GM21786 (cell line): ENCODE results near the gene IL31RA.
"Not testable (repeated sequence)": the region's sequence is repeated elsewhere in the genome, so short reads cannot be mapped to it uniquely, and the experiment has no call there.

Source experiments
- ATAC-seq: cut with Tn5 transposase; IDR thresholded peaks from one replicate; pipeline ENCODE4 v1.9.1; 2021; ENCODE audit not compliant: unreplicated experiment

Gene IL31RA

DNA sequence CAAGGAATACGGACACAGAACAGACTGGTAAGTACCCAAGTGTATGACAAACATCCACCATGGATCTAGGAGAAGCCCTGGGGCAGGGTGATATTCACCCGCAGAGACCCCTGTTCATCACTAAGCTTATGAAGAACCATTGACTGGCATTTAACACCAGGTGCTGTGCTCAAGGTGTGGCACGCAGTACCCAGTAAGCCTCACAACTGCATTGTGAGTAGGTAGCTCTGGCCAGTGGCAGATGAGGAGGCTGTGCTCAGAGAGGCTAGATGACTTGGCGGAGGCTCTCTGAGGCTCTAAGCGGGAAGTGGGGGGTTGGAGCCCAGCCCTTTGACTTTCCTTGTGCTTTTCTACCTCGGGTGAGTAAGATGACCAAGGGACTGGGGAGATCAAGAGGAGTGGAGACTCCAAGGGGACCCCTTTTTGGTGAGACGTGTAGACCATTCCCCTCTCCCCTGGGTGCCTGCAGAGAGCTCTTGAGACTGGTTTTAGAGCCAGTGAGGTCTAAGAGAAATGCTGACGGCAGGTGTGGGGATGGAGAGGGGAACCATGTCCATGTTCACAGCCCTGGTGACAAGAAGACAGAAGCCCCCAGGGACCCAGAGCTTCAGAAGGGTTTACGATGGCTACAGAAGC lies 72.8 kb downstream of the IL31RA start:
- ATAC-seq: no peak

DNA sequence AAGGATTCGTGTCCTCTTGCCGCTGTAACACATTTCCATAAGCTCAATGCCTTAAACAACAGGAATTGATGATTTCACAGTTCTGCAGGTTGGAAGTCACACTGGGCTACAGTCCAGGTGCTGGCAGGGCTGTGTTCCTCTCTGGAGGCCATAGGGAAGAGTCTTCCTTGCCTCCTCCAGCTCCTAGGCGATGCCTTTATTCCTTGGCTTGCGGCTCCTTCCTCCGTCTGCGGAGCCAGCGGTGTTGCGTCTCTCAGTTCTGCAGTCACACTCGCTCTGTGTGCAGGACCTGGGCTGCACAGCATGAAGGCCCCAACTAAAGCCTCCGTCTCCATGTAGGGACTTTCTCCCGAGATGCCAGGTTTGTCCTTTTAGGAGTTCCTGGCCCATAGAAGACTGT lies 73.6 kb downstream of the IL31RA start:
- ATAC-seq: no peak

DNA sequence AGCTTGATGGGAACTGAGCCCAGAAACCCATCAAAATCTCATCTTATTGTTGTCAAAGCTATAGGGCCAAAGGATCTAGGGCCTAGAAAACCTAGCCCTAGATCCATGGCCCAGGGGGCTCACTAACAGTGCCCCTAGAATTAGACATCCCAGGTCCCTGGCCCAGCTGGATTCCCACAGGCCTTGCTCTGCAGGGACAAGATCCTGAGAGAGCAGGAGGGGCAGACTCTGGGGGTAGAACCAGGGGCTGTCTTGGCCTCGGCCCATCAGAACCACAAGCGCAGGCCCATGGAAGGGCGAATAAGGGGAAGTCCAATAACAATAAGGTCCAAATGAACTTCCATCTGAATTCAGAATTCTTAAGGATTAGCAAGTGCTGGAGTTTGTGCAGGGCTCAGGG lies 74.0 kb downstream of the IL31RA start:
- no peak for ATAC-seq

DNA sequence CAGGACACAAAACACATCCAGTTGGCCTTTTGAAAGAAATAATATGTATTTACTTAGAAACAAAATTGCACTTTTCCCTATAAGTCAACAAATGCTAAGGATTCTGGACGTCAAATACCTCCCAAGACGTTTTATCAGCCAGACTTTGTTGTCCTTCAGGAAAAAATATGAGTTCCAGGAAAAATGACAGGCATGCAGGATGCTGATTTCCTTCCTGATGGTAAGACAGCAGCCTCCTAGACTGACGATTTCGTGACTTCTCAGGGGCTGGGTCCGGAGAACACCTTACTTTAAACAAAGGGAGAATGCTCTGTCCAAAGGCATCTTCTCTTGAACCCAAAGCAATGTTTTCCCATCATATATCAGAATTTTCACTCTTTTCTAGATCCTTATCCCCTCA lies 74.6 kb downstream of the IL31RA start:
- ATAC-seq: no peak

DNA sequence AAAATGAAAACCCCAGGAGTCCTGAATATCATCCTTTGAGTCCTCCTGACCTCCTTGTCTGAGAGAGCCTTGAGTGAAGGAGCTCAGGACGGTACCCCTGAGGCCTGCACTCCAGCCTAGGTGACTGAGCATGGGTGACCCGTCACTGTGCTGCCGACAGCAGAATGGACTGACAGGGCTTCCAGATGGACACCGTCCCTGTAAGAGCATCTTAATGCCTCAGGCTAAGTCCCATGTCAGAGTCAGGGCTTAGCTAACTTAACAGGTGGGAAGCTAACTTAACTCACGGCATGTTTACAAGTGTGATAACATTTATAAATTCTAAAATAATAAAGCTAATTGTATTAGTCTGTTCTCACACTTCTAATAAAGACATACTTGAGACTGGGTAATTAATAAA lies 75.3 kb downstream of the IL31RA start:
- no peak for ATAC-seq

DNA sequence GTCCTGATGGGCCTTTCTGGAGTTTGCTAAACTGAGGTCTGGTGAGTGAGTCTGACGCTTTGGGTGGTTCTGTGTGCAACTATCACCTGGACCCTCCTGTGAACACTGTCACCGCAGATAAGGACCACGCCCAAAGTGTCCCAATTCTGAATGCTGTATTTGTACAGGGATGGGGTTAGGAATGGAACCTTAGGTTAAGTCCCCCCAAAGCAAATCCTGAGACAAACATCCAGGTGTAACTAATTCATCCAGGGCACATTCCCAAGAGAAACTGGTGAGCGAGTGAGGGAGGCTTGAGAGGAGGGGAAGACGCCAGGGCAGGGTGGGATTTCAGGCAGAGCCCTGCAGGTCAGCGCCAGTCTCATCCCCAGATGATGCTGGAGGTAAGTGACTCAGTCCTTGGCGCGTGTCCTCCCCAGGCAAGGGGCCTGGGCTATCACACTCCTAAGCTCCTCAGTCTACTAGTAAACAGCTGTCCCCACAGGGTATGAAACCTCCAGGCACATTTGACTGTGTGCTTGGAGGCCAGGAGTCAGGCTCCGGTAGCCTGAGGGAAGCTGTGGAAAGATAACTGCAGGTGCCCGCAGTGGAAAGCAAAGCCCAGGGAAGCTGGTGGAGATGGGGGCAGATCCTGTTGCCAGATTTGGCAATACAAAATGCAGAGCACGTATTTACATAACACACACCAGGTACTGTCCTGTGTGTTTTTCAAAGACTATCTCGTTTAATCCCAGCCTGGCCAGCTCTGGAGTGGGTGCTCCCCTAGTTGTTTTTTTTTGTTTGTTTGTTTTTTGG lies 76.9 kb downstream of the IL31RA start:
- ATAC-seq: no peak

DNA sequence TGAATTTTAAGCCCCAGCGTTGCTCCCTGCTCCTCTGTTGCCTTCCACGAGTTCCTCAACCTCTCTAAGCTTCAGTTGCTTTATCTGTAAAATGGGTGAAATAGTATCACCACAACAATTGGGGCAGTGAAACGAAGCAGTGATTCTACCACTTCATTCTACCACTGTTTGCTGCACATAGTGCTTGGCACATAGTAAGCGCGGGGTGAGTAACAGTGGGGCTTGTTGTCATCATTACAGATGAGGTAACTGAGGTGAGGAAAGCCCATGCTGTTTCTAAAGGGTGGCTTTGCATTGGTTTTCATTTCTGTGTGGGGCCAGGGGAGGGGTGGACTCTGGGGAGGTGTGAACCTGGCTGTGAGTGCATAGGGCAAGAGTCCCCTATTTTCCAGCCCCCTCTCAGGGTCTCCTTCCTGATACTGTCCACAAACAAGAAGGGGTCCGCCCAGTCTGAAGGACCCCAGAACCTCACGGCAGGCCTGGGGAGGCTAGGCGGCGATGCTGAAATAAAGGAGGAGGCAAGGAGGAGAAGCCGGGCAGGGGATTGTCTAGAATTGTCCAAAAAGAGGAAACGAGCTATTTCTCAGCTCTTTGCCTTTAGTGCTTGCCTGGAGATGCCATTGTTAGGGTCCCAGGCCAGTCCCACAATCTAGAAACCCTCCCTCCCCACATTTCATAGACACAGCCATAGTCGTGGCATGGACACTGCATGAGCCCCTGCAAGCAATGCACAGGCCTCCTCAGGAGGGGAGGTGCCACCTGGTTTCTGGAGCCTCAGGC lies 78.1 kb downstream of the IL31RA start:
- no peak for ATAC-seq

DNA sequence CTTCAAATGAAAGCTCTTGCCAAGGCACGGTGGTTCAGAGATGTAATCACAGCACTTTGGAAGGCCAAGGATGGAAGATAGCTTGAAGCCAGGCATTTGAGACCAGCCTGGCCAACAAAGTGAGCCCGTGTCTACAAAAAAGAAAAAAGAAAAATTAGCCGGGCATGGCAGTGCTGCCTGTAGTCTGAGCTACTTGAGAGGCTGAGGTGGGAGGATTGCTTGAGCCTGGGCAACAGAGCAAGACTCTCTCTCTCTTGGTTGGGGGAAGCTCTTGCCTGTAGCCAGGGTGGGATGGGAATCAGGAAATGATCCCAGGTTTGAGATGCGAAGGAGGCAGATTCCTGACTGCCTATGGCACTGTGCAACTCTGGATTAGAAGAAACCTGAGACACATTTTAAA lies 81.5 kb downstream of the IL31RA start:
- ATAC-seq: no peak

DNA sequence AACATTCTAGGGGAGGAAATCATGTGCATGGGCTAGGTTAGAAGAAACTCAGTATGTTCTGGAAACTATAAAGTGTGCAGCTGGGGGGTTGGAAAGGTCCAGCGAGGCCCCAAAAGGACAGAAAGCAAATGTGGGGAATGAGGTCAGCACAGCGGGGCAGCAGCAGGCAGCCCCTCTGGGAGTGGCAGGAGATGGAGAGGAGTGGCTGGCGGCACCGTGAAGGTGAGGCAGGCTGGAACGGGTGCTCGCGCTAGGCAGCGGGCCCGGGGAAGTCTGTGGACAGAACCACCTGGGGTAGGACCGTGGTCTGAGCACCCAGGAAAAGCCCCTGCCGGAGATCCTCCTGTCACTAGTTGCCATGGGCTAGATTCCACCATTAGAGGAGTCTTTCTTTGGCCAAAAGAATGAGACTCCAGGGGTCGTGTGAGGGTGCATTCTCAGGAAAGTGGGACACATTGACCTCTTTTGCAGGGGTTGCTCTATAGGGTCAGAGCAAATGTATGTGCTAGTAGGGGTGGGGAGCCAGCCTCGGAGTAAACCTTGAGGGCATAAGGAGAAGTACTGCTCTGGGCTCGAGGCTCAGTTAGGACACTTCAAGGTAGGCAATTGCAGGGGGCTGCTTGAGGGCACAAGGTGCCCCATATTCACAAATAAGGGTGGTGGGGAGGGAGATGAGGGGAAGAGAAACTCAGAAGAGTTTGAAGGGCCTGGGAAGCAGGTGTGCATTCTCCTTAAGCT lies 82.4 kb downstream of the IL31RA start:
- ATAC-seq: no peak

DNA sequence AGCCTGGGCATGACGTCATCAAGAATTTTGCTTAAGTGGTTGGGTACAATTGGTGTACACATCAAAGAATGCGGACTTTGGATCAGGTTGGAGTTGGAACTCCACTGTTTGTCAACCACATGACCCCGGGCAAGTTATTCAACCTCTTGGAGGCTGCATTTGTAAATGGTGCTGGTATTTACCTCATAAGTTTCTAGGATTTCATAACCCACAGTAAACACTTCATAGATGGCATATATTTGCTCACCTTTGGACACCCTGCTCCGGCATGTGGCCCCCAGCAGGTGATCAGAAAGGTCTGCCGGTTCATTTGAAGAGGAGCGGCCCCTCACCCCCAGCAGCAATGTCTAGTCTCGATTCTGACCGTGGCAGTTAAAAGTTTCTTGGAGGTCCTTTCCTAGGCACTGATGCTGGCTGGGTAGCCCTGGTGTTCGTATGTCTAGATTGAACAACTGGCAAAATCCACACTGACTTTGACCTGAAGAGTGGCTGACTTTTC lies 83.0 kb downstream of the IL31RA start:
- no peak for ATAC-seq

DNA sequence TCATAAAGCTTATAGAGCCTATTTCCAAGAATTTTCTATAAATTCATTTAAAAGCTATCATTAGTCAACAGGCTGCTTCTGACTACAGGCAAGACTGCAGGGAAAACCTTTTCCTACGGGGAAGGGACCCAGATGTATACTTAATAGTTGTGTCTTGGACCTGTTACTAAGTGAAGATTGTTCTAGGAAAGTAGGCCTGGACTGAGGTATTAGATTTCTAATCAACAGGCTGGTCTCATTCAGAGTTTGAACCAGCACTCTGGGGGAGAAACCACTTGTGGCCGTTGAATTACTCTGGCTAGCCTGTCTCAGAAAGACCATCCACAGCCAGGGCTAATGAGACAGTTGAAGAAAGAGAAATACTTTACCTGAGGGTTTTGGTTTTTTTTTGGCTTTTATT lies 83.6 kb downstream of the IL31RA start:
- ATAC-seq: no peak

DNA sequence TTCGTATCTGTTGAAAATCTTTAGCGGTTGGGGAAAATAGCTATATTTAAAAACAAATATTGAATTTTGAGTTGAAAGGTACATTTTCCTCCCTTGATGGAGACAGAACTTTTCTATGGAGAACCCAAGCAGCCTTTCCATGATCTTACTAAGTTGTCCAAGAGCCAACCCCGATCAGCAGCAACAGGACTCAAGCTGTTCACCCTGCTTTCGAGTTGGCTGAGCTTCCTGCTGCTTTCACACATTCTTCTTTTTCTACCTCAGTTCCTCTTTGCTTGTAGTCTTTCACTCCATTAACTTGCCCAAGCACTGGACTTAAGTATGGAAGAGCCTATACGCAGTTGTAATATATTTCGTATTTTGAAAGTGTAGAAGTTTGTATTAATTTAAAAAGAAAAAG lies 84.2 kb downstream of the IL31RA start:
- no peak for ATAC-seq

DNA sequence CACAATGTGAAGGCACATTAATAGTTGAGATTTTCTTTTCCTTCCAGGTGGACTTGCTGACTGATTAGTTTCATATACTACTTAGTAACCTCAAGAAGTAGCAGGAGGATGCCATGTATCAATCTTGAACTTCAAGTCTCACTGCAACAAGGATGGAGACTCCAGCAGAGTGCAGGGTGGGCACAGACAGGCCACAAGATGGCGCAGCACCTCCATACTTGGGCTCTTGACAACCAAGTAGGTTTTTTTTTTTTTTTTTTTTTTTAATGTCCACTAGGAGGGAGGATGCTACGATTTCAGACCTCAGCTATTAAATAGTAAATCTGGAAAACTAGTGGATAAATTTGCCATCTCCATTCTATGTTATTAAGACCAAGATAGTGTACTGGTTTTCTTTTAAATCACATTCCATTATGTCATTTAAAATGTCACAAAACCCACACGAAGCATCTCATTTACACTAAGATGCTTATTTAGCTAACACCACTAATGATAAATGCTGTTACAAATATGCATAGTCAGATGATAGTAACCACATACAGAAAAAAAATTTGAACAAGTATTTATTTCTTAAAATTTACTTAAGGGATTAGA lies 85.0 kb downstream of the IL31RA start:
- ATAC-seq: peak; percentile 74

DNA sequence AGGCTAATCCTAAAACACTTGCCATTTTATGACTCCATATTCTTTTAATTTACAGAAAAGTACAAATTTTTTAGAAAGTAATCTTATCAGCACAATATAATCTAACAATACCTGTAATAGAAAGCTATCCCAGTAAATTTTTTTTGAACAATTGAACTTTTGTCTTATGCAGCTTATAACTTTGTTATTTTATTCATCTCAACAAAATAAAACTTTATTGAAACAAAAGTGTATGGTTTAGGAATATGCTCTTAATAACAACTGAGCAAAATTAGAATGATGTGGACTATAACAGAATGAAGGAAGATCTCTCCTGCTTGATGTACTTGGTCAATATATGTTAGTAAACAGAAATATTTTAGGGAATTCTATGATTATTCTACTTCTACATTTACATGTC lies 86.4 kb downstream of the IL31RA start:
- not testable (repeated sequence) for ATAC-seq

DNA sequence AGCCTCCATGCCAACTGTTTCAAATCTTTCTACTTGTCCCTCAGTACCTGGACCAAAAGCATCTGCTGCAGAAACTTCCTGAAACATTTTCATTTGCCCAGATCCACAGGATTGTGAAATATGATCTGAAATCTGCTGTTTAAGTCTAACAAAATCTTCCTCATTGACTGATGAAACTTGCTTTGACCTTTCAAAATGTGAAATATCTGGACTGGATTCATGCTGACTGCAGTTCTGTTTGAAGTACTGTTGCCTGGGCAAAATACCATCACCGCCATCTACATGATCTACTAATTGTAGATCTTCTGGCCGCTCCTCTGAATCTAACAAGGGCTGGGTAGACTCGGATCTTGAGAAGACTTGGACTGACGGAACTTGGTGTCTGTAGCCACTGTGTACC lies 90.0 kb downstream of the IL31RA start:
- not testable (repeated sequence) for ATAC-seq

DNA sequence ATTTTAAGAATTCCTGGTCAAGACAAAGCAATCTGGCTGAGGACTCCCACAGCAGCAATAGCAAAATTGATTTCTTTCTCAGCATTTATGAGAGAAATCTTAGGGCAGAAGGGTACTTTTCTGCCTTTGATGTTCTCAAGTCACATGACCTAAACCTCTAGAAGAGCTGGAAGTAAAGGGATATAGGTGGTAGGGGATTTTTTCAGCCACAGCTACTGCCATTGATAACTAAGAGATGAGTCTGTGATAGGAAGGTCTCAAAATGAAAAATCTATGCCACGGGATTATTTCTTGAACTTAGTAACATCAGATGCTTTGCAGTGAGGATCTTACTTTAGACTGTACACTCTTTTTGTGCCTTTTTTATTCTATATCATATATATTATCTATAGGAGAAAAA lies 108.1 kb downstream of the IL31RA start:
- ATAC-seq: no peak

DNA sequence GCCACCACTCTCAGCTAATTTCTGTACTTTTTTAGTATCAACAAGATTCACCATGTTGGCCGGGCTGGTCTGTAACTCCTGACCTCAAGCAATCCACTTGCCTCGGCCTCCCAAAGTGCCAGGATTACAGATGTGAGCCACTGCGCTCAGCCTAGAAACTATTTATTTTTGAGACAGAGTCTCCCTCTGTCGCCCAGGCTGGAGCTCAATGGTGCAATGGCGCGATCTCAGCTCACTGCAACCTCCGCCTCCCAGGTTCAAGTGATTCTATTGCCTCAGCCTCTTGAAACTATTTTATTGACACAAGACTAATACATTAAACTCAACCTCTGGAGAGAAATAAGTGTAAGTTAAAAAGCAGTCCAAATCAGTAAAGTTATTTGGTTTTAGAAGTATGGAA lies 109.6 kb downstream of the IL31RA start:
- ATAC-seq: no peak

DNA sequence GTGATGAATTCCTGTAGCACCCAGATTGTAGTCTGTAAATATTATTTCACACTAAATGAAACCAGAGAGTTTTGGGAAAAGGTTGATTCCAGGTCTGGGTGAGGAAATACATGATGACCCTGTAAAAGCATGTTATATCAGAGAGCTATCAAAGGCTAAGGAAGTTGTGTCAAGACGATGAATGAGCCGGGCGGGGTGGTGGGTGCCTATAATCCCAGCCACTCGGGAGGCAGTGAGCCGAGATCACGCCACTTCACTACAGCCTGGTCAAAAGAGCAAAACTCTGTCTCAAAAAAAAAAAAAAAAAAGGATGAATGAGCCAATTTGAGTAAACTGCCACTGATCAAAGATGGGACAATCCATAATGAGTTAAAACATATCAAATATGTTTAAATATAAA lies 114.4 kb downstream of the IL31RA start:
- ATAC-seq: no peak

DNA sequence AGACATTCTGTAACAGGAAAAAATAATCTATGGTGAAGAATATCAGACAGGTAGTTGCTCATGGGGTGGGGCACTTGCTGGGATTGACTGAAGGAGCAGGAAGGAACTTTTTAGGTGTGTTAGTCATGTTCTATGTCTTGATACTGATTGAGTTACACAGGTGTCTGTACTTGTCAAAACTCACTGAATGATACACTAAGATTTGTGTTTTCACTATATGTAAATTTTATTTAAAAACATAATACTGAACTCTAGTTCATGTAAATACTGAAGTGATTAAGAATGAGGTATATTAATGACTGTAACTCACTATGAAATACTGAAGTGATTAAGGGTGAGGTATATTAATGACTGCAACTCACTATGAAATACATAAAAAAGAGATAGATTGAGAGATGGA lies 115.1 kb downstream of the IL31RA start:
- no peak for ATAC-seq

DNA sequence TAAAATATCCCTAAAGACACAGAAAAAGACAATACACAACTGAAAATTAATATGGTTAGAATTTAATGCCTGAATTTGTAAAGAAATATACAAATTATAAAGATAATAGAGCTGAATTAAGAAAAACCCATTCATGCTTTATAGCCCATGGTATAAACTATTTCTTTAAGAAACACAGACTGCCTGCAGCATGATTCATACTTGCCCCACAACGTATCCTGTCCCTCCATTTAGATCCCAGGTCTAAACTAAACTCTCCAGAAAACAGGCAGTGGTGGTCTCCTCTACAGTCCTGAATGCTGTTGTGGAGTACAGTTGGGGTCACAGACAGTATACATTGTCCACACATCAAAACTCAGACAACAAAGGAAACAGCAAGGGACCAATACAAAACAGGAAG lies 118.8 kb downstream of the IL31RA start:
- no peak for ATAC-seq
